OCI-LY3 (cell line): ENCODE data around the gene ACSF3.

ENCODE experiments used
- CTCF ChIP-seq: fragments of 200-600, 300-600 bp; sonication (generic); IDR thresholded peaks from 2 replicates; pipeline ENCODE4 v1.5.1; 2014; ENCODE audit warnings: antibody characterized with exemption, low read length, low read depth
- EZH2phosphoT487 ChIP-seq: fragments of 200-600 bp; shearing (Covaris generic); IDR thresholded peaks from 2 replicates; pipeline ENCODE4 v1.6.1; 2018; ENCODE audit warnings: antibody characterized with exemption, mixed run types, low read depth

GRCh38 chr16:89096042-89096717, 2.5 kb downstream of the ACSF3 start:
- TF ChIP-seq CTCF (no peak), EZH2phosphoT487 (no peak)
